ENCODE results near the gene PAM. TPM values are rescaled to one million over a fixed set of nuclear protein-coding genes. Genes with fewer than 3 reads are reported as not detected.

PAM gene
- total and polyA plus RNA-seq, 2 of the 13 experiments (the other 11 are each of a cell fraction or from before 2014, with no cell fraction given), result 20.2 to 79.1 TPM

DNA sequence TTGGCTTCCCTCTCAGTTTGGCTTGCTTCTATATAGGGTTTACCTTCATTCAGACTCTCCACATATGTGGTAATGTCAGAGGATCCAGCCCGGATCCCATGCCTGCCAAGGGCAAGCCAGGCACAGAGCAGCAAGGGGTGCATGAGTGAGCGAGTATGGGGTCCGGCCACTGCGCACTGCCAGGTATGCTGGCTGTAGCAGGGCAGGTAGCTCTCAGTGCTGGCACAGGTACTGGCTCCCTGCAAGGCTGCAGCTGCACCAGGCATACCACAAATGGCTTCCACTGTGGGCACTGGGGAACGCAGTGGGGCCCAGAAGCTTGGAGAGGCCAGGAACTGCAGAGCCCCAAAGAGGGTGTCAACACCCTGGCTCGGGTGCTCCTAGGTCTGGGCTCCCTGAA lies 278.6 kb downstream of the PAM start:
- FAIRE-seq (no peak), DNase-seq (ENCODE audit: low spot score) (no peak), ATAC-seq (peak; percentile 30; the same call in 1 of the 3 replicates)
- no peaks in the 10 kb centered on the region for H3K9me3 ChIP-seq (ENCODE audit: low read length)
- intact Hi-C loops (cut with micrococcal nuclease; ENCODE audit: unreplicated experiment) (no loop called here), in situ Hi-C loops (cut with HindIII; ENCODE audit: extremely low pct_ligation_motif_present, low pct_unique_long_range_greater_than_20kb) (no loop called here)
- no peak overlapping the region for H3K4me3 ChIP-seq (replicated peaks in 1 of 3; ENCODE audit: insufficient read depth in 1 of 3, low read depth in 2 of 3, low read length in 3 of 3)
- no TSS peak for BruUV-seq (replicated peaks)
- no peak overlapping the region for H3K4me2 ChIP-seq (ENCODE audit: low read depth, low read length)
- no peak overlapping the region for H3K27ac ChIP-seq (ENCODE audit: extremely low read length, insufficient read depth, low read length)
- 40% methylated on average over 1 of the region's 6 CpGs for WGBS (ENCODE audit: low lambda C conversion rate)
- no peaks in the 10 kb centered on the region for H3K79me2 ChIP-seq (ENCODE audit: insufficient read depth, low read length)
- H3K9ac ChIP-seq (ENCODE audit: insufficient read depth, low read depth, low read length), result no peak overlapping the region
- H3K4me1 ChIP-seq (ENCODE audit: insufficient read depth, low read length), result no peaks in the 10 kb centered on the region
- CTCF ChIA-PET (ENCODE audit: low intra/inter-chr PET ratio, low total read pairs), result no interaction called here
- H3K36me3 ChIP-seq (replicated peaks in 1 of 2; ENCODE audit: control insufficient read depth in 1 of 2, insufficient read depth in 2 of 2, low read length in 2 of 2), result no peaks in the 10 kb centered on the region
- TF ChIP-seq AGO2 (optimal IDR thresholded peaks at IDR 0.05; ENCODE audit: low read depth, low read length), result peak; percentile 35
- TF ChIP-seq, protein P1, sequence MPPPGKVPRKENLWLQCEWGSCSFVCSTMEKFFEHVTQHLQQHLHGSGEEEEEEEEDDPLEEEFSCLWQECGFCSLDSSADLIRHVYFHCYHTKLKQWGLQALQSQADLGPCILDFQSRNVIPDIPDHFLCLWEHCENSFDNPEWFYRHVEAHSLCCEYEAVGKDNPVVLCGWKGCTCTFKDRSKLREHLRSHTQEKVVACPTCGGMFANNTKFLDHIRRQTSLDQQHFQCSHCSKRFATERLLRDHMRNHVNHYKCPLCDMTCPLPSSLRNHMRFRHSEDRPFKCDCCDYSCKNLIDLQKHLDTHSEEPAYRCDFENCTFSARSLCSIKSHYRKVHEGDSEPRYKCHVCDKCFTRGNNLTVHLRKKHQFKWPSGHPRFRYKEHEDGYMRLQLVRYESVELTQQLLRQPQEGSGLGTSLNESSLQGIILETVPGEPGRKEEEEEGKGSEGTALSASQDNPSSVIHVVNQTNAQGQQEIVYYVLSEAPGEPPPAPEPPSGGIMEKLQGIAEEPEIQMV (CRISPR knock-in tag; IDR thresholded peaks at IDR 0.05; ENCODE audit: low read depth), result no peak
- H3K27me3 ChIP-seq (ENCODE audit: control insufficient read depth in 1 of 2, insufficient read depth in 2 of 2, low read length in 2 of 2), result no peaks in the 10 kb centered on the region
- POLR2A ChIA-PET, result no interaction called here
- H2AFZ ChIP-seq (ENCODE audit: low read length), result no peak overlapping the region
- H4K20me1 ChIP-seq (ENCODE audit: insufficient read depth, low read length), result no peaks in the 10 kb centered on the region

DNA sequence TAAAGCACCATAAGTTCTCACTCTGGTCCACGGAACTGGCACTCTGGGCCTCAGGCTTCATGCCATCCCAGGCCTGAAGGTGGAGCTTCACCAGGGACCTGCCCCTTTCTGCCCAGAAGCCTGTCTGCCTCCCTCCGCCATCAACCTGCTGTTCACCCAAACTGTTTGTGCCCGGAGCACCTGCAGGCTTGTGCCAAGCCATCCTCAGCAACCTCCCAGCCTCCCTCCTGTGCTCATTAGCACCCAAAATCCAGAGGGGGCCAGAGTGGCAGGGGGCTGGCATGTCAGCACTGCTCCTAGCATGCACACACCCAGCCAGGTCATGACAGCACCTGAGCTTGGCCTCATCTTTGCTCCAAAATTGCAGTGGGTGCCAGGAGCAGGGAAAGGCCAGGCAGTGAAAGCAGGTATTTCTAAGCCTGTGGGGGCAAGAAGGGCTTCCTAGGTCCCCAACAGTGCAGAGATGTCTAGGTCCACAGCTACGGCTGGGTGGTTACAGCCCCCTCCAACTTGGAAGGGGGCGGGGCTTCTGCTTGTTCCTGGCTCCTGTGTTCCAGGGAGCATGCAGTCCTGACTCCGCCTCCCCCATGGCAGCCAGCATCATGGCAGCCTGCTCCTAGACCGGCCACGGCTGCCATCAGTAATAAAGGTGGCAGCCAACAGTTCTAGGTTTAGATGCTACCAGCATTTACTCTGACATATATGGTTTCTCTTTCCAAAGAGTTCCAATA lies 279.7 kb downstream of the PAM start:
- FAIRE-seq (no peak), ATAC-seq (peak; percentile 32; the same call in 2 of the 3 replicates), DNase-seq (ENCODE audit: low spot score) (no peak)
- no peaks in the 10 kb centered on the region for H3K79me2 ChIP-seq (ENCODE audit: insufficient read depth, low read length)
- no peaks in the 10 kb centered on the region for H3K9me3 ChIP-seq (ENCODE audit: low read length)
- in situ Hi-C loops (cut with HindIII; ENCODE audit: extremely low pct_ligation_motif_present, low pct_unique_long_range_greater_than_20kb), result no loop called here
- BruUV-seq (replicated peaks), result no TSS peak
- no peak overlapping the region for H3K27ac ChIP-seq (ENCODE audit: extremely low read length, insufficient read depth, low read length)
- no peak overlapping the region for H3K9ac ChIP-seq (ENCODE audit: insufficient read depth, low read depth, low read length)
- CTCF ChIA-PET (ENCODE audit: low intra/inter-chr PET ratio, low total read pairs), result no interaction called here
- no CpG with 5 or more reads among the region's 8 CpGs for WGBS (ENCODE audit: low lambda C conversion rate)
- POLR2A ChIA-PET, result no interaction called here
- H3K4me1 ChIP-seq (ENCODE audit: insufficient read depth, low read length), result no peaks in the 10 kb centered on the region
- H4K20me1 ChIP-seq (ENCODE audit: insufficient read depth, low read length), result no peaks in the 10 kb centered on the region
- peak overlapping the region; percentile 8; the same call in 1 of the 2 replicates for H3K4me2 ChIP-seq (ENCODE audit: low read depth, low read length)
- no peak for TF ChIP-seq POLR2A (IDR thresholded peaks at IDR 0.05; ENCODE audit: insufficient read depth in 1 of 2, low read depth in 2 of 2, low read length in 2 of 2)
- TF ChIP-seq ZNF550 (CRISPR knock-in tag; IDR thresholded peaks at IDR 0.05; ENCODE audit: borderline replicate concordance), result no peak
- TF ChIP-seq ZNF180 (CRISPR knock-in tag; IDR thresholded peaks at IDR 0.05; ENCODE audit: borderline replicate concordance, low read depth), result no peak
- TF ChIP-seq, protein P2, sequence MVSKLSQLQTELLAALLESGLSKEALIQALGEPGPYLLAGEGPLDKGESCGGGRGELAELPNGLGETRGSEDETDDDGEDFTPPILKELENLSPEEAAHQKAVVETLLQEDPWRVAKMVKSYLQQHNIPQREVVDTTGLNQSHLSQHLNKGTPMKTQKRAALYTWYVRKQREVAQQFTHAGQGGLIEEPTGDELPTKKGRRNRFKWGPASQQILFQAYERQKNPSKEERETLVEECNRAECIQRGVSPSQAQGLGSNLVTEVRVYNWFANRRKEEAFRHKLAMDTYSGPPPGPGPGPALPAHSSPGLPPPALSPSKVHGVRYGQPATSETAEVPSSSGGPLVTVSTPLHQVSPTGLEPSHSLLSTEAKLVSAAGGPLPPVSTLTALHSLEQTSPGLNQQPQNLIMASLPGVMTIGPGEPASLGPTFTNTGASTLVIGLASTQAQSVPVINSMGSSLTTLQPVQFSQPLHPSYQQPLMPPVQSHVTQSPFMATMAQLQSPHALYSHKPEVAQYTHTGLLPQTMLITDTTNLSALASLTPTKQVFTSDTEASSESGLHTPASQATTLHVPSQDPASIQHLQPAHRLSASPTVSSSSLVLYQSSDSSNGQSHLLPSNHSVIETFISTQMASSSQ (IDR thresholded peaks at IDR 0.05; ENCODE audit: low read depth), result no peak
- TF ChIP-seq, protein P2 (CRISPR knock-in tag; IDR thresholded peaks at IDR 0.05; ENCODE audit: borderline replicate concordance), result no peak
- 0 out of 2 replicates have a peak, but pooled peaks have one; percentile 21 for TF ChIP-seq DR1 (CRISPR knock-in tag; IDR thresholded peaks at IDR 0.05)
- no peak for TF ChIP-seq ZNF766 (CRISPR knock-in tag; IDR thresholded peaks at IDR 0.05; ENCODE audit: borderline replicate concordance)
- TF ChIP-seq, protein P3, sequence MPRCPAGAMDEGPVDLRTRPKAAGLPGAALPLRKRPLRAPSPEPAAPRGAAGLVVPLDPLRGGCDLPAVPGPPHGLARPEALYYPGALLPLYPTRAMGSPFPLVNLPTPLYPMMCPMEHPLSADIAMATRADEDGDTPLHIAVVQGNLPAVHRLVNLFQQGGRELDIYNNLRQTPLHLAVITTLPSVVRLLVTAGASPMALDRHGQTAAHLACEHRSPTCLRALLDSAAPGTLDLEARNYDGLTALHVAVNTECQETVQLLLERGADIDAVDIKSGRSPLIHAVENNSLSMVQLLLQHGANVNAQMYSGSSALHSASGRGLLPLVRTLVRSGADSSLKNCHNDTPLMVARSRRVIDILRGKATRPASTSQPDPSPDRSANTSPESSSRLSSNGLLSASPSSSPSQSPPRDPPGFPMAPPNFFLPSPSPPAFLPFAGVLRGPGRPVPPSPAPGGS (CRISPR knock-in tag; IDR thresholded peaks at IDR 0.05), result no peak
- intact Hi-C loops (cut with micrococcal nuclease; ENCODE audit: unreplicated experiment), result no loop called here
- no peaks in the 10 kb centered on the region for H3K27me3 ChIP-seq (ENCODE audit: control insufficient read depth in 1 of 2, insufficient read depth in 2 of 2, low read length in 2 of 2)
- H3K4me3 ChIP-seq (replicated peaks in 1 of 3; ENCODE audit: insufficient read depth in 1 of 3, low read depth in 2 of 3, low read length in 3 of 3), result no peak overlapping the region
- H2AFZ ChIP-seq (ENCODE audit: low read length), result no peak overlapping the region
- no peaks in the 10 kb centered on the region for H3K36me3 ChIP-seq (replicated peaks in 1 of 2; ENCODE audit: control insufficient read depth in 1 of 2, insufficient read depth in 2 of 2, low read length in 2 of 2)
